Daoy (cell line): Measurements from ENCODE around the gene WWOX. TPM values are rescaled to one million over a fixed set of nuclear protein-coding genes. Genes with fewer than 3 reads are reported as not detected.
A peak's percentile ranks its signal among the peaks of the same experiment; 100 is the strongest.

ENCODE experiments used
- DNase-seq: peaks from one replicate; pipeline ENCODE4 v3.0.0-alpha.2; 2015; ENCODE audit warnings: low read depth
- total RNA-seq: library from RNA; depleted of rRNA; stranded (reverse); fragments of >200 nt; shearing (Covaris generic); gene quantifications from 2 replicates; pipeline ENCODE4 v1.2.3, GENCODE V29; 2014

WWOX gene
- total RNA-seq, 1 experiment from 2014 or later: 21.1 TPM

DNA sequence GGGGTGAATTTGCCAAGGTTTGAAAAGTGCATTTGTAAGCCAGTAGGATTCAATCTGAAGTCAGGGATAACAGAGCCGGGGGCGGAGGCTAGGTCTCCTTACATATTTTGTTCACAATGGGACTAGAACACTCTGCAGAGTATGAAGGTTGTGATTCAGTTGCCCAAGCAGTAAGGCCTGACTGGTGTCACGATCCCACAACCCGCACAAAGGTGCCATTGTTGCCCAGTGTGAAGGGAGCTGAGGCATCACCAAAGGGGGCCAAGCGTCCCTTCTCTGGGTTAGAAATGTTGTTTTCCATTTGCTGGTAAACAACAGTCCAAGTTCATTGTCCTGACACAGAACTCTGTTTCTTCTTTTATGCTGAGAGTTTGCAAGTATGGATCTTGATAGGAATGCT lies 1029.3 kb downstream of the WWOX start:
- no peak for DNase-seq

GRCh38 chr16:79130616-79131015 lies 1031.2 kb downstream of the WWOX start:
- no peak for DNase-seq

DNA sequence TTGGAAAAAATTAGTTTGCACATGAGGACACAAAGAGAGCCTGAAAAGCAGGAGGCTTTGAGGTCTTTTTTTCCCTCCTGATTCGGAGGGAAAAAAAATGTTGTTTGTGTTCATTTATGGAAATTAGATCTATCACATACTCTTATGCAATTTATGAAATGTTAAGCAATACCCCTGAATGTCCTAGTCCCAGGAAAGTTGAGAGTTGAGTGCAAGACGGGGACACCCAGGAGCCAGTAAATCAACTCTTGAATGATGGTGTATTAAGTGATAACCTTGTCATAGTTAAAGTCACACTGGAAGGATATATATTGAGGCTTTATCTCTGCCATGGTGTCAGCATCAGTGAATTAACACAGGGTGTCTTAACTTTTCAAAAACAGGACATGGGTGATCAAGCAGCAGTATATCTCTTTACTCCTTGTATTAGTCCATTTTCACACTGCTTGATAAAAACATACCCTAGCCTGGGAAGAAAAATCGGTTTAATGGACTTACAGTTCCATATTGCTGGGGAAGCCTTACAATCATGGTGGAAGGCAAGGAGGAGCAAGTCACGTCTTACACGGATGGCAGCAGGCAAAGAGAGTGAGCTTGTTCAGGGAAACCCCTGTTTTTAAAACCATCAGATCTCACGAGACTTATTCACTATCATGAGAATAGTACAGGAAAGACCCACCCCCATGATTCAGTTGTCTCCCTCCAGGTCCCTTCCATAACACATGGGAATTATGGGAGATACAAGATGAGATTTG lies 1032.0 kb downstream of the WWOX start:
- no peak for DNase-seq

DNA sequence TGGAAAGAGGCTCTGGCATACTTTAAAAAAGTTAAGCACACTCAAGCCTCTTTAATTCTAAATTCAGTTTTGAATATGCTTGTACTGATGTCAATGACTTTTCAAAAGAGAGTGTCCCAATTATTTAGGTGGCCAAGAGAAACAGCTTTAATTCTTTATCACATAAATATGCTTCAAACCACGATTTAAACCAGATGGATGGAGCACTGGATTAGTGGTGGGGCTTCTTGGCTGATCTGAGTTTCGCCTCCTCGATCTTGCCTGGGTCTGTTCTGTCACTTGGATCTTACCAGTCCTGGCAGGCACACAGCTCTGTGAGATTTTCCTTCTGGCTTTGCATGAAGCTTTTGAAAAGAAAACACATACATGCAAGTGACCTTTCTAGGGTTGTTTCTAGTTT lies 1033.2 kb downstream of the WWOX start:
- no peak for DNase-seq

GRCh38 chr16:79134300-79134699 lies 1034.8 kb downstream of the WWOX start:
- DNase-seq: no peak

DNA sequence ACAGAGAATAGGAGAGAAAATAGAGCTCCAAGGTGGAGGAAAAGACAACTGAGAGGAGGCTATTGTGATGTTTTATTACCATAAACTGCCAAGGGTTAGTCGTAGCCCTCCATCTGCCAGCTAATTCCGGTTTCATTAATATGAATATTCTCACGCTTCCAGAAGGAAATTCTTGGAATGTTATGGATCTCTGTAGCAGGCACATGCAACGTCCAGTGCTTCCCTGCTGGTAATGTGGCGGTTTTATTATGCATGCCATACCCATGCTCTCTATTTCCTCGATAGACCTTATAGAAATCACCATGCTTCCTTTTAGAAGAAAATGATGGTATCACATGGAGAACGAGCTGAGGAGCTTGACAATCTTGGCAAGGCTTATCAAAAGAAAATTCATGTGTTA lies 1037.5 kb downstream of the WWOX start:
- no peak for DNase-seq

GRCh38 chr16:79137426-79137939 lies 1038.0 kb downstream of the WWOX start:
- no peak for DNase-seq

GRCh38 chr16:79139799-79140198 lies 1040.3 kb downstream of the WWOX start:
- DNase-seq: no peak

DNA sequence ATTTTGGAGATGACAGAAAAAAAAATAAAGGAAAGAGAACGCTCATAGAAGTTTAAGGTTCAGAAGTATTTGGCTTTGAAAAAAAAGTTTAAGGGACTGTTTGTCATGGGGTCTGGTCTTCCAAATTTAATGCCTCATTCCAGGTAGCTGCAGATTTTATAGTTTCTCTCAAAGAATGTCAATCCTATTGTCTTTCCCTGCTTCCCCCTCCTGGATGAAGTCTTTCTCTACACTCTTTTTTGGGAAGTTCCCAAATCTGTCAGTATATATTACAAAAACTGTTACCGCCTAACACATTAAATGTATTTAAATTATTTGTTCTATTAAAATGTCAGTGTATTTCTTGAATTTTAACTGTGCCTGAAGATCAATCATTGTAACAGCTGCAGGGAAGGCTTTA lies 1043.6 kb downstream of the WWOX start:
- DNase-seq: no peak

DNA sequence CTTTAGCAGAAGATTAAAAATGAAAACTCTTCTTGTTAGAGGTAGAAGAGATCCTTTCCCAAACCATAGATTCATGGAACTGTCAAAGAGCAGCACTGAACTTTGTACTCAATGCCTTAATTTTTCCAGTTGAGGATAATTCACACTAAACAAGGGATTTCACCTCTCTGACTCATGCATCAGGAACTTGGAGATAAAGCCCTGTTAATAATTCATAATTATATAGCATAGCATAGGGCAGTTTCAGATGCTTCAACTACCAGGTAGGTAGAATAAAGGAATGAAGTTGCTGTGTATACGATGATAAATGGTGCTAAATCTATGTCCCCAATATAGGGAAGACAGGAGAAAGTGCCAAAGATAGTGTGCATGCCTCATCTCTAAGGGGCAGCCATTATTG lies 1050.7 kb downstream of the WWOX start:
- DNase-seq: no peak

GRCh38 chr16:79150632-79151310 lies 1051.3 kb downstream of the WWOX start:
- DNase-seq: no peak

DNA sequence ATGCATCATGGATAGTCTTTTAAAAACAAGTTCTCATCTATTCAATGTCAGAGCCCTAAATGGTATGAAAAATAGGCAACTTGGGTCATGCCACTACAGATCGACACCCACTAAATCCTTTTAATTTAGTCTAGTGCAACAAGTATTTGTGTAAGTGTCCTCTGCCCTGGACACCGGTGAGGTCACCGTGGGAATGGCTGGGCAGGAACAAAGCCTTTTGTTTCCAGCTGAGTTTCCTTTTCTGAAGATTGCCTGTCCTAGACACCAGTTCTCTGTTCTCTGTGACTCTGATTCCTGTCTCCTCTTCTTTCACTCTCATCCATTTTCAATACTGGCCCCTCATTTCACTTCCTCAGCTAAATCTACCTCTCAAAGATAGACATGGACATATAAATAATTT lies 1054.6 kb downstream of the WWOX start:
- no peak for DNase-seq

DNA sequence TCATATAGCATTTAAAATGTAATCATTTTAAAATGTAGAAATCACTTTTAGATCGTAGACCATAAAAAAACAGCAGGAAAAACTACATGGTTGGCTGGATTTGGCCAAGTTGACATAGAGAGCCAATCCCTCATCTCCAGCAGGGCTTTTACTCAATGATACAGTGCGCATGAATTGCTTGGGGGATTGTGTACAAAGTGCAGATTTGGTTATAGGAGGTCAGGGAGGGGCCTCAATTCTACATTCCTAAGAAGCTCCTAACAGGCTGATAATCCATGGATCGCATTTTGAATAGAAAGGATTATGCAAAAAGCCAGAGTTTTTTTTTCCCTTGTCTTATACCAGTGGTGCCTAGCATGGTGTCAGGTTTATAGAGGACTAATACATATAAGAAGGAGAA lies 1056.0 kb downstream of the WWOX start:
- no peak for DNase-seq

- no peak for DNase-seq
Measured at GRCh38 chr16:79155904-79156303, 1056.5 kb downstream of the WWOX start.

- no peak for DNase-seq
Measured at GRCh38 chr16:79156761-79157160, 1057.3 kb downstream of the WWOX start.

DNA sequence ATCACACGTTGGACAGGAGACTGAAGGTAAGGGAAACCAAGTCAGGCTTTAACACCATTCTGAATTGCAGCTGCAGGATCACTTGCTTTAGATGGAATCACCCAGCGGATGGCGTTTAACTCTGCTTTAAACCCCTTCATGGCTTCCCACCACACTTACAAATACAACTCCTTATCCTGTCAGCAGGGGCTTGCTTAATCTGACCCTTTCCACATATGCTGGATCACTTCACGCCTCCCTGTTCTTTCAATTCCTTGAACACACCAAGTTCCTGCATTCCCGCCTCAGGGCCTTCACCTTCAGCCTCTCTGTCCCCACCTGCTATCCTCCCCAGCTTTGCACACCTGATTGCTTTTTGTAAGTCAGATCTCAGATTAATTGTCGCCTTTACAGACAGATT lies 1058.9 kb downstream of the WWOX start:
- no peak for DNase-seq

DNA sequence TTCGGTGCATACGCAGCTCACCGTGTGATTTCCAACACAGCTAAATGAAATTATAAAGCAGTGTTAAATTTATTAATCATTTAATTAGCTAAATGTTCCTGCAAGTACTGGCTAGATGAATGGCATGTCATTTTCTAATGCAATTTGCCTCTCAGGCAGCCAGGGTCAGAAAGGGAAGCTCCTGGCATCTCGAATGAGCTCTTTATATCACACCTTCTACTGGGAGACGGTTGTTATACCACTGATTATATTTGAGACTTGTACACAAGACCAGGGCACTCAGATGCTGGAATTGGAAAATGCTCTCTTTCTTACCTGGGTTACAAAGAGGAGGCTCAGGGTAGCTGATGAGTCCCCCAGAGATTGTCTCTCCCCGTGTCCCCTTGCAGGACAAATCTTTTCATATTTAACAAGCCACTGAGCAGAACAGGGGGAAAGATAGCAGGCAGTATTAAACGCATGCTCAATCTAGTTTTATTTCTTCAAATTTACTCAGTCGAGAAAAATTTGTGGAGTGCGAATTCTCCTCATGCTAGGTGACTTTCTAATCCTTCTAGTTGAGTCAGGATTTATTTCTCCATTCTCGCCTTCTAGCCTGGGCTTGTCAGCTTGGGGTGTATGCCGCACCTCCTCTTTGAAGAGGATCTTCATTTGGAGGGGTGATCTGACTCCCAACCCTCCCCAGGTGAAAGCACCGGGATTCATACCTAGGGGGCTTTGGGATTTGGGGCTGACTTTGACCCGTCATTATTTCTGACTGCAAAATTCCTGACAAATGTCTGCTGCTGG lies 1060.0 kb downstream of the WWOX start:
- DNase-seq: no peak

DNA sequence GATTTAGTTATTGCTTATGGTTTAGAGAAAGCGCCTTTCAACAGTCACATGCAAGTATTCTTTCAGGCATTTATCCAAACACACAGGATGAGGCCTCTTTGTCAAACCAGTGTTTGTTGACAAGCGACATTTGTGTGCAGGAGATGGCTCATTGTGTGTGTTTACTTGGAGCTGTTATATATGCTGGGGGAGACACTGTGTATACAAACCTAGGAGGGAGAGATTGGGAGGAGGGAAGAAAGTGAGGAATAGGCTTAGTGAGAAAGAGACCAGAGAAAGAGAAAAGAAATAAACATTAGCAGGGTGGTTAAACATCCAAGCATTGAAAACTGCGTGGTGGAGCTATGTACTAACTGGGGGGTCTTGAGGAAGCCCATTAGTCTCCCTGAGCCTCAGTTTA lies 1063.5 kb downstream of the WWOX start:
- DNase-seq: no peak

GRCh38 chr16:79163691-79164387 lies 1064.4 kb downstream of the WWOX start:
- peak; percentile 28 for DNase-seq

GRCh38 chr16:79164388-79164995 lies 1065.0 kb downstream of the WWOX start:
- no peak for DNase-seq

DNA sequence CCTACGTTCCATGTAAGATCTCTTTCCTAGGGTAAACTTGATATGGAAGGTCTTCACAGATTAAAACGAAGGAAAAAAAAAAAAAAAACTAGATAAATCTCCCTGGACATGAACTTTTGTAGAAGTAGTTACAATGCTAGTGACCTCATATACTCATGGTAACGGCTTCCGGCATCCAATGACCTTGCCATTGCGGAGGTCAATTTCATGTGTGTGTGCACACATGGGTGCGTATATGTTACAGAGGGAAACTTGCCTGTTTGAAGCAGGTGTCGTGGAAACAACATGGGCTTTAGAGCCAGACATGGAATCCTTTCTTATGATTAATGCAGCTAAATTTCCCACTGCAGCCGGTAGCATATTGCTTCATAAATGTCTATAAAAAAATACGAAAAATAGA lies 1065.6 kb downstream of the WWOX start:
- no peak for DNase-seq

DNA sequence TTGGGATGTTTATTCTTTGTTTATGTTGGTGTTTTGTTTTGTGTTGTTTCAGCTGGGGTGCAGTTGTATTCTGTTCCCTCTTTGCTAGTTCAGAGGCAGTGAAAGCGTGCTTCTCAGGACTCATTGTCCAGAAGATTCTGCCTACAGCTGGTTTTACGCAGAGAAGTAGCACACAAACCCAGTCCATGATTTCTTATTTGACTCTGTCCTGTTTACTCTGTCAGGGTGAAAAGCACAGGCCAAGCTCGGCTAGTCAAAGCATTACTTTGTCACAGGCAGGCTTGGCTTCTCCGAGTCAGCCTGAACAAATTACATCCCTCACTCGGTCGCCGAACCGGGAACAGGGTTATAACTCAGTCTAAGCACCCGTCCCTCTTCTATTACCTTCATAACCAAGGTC lies 1066.1 kb downstream of the WWOX start:
- DNase-seq: no peak
